Measurements from ENCODE around the gene KRT81.
"Not testable (repeated sequence)": the region's sequence is repeated elsewhere in the genome, so short reads cannot be mapped to it uniquely, and the experiment has no call there.

The KRT81 gene

DNA sequence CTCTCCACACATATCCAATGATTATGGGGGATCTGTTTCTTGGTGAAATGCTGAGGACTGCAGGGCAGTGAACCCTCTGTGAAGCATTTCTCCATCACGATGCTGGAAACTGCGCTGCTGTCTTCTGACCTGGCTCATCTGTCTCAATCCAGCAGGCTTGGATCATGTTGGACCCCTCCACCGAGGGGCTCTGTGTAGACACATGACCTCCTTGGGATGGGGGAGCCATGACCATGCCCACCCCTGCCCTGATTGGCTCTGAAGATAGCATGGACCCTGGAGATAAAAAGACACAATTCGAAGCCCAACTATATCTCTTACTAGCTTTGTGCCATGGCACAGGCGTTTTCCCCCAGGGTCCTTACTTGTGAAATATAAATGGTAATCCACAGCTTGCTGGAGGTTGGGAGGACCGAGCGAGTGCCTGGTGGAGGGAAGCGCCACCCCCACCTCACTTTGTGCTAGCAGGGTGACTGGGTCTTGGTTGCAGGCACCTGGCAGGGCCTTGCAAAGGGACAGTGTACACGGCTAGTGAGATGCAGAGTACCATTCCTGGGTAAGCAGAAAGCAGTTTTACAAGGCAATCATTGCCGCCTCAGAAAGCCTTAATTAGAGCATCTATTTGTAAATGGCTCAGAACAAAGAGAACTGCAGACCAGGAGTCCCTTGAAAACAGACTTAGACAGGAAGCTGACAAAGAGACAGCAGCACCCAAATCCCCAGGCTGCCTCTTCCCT, 32.2 kb upstream of the KRT81 start:
- DNase-seq (ENCODE audit: insufficient read length, low spot score): no peak

DNA sequence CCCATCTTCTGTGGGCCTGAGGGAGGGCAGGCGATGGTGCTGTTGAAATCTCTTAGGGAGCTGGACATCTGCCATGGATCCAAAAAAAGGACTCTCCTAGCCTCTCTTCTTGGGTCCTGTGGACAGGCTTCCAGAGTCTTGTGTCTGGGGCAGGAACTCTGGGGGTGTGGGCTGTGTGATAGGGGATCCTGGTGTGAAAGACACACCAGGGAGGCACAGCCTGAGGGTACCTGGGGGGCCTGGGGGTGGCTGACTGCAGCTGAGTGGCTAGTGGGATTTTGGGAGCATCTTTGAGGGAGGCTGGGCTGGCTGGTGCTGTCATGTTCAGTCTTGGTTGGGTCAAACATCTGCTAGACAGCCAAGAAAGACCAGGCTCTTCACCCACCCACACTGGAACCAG, 31.7 kb upstream of the KRT81 start:
- no peak for FAIRE-seq
- DNase-seq (ENCODE audit: insufficient read length, low spot score): no peak
- TF ChIP-seq POLR2A (IDR thresholded peaks at IDR 0.05; ENCODE audit: low read depth, low read length): no peak

More for the DNA sequence above, 32.2 kb upstream of the KRT81 start:
- FAIRE-seq: no peak
- TF ChIP-seq POLR2A (IDR thresholded peaks at IDR 0.05; ENCODE audit: low read depth, low read length): no peak

DNA sequence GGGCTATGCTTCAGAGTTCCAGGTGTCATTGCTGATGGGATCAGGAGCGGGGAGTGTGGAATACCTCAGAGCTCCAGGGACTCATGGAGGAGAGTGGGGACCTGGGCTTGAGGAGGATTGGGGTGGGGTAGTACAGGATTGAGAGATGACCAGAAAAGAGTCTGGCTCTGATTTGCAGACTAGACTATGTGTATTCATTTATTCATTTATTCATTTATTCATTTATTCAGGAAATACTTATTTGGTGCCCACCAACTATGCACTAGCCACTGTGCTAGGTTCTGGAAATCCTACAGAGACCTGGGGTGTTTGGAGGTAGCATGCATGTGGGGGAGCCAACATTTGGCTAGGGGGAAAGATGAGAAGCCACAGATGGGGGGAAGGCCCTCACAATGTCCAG, 30.7 kb upstream of the KRT81 start:
- no peak for TF ChIP-seq POLR2A (IDR thresholded peaks at IDR 0.05; ENCODE audit: low read depth, low read length)
- DNase-seq (ENCODE audit: insufficient read length, low spot score) (no peak), FAIRE-seq (no peak)

DNA sequence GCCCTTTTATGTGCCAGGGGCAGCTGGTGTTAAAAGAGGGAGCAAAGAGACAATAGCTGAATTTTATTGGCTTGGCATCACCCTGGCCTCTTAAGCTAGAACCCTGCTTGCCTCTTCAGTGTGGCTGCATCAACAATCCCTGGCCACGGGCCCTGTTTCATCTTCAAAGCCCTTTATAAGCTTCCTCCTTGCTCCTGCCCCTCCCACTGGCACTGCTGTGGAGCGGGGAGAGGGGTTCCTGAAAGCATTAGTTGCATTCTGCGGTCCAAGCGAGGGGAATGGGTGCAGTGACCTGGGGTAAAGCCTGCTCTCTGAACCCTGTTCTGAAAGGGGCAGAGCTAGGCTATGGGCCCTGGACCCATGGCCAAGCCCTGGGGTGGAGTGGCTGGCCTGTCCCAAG, 30.1 kb upstream of the KRT81 start:
- no peak for FAIRE-seq

DNA sequence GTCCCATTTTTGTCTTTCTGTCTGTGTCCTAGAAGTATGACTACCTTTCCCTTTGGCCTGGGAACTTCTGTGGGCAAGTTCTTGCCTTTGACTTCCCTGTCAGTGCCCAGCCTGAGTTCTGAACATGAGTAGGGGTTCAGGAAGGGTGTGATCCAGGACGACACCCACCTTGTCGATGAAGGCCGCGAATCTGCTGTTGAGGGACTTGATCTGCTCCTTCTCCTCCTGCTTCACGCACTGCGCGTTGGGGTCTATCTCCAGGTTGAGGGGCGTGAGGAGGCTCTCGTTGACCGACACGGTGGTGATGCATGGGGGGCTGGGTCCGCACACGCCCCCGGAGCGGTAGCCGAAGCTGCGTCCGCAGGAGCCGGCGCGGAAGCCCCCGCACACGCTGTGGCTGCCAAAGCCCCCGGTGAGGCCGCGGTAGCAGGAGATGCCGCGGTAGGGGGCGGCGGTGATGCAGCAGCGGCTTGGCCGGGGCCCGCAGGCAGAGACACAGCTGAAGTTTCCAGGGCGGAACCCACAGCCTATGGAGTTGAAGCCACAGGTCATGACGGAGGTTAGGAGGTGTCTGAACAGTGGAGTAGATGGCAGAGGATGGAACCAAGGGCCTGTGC, 29.6 kb upstream of the KRT81 start, which contains the start of gene KRT83:
TSS of gene KRT83 (minus strand) at position 615 of the 617 bp plus-strand sequence. CDS start at position 552, 63 bp downstream.
- DNase-seq (ENCODE audit: insufficient read length, low spot score) (no peak), FAIRE-seq (no peak)
- TF ChIP-seq POLR2A (IDR thresholded peaks at IDR 0.05; ENCODE audit: low read depth, low read length): no peak

More for the DNA sequence above, 30.1 kb upstream of the KRT81 start:
- DNase-seq (ENCODE audit: insufficient read length, low spot score): no peak
- no peak for TF ChIP-seq POLR2A (IDR thresholded peaks at IDR 0.05; ENCODE audit: low read depth, low read length)

DNA sequence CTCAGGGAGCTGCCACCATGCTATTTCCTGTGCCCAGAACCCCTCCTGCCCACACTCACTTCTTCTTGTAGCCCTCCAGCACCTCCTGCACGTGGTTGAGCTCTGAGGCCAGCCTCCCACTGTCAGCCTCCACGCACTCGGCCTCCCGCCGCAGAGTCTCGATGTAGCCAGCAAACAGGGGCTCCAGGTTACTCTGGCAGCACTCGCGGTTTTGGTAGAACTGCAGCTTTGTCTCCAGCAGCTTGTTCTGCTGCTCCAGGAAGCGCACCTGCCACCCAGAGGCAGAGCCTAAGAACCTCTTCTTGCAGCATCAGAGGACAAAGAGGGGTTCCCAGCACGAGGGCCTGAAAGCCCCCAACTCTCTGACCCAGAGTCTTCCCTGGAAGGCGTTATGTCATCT, 27.8 kb upstream of the KRT81 start:
- no peak for DNase-seq (ENCODE audit: insufficient read length, low spot score)
- TF ChIP-seq POLR2A (IDR thresholded peaks at IDR 0.05; ENCODE audit: low read depth, low read length): no peak
- no peak for FAIRE-seq

DNA sequence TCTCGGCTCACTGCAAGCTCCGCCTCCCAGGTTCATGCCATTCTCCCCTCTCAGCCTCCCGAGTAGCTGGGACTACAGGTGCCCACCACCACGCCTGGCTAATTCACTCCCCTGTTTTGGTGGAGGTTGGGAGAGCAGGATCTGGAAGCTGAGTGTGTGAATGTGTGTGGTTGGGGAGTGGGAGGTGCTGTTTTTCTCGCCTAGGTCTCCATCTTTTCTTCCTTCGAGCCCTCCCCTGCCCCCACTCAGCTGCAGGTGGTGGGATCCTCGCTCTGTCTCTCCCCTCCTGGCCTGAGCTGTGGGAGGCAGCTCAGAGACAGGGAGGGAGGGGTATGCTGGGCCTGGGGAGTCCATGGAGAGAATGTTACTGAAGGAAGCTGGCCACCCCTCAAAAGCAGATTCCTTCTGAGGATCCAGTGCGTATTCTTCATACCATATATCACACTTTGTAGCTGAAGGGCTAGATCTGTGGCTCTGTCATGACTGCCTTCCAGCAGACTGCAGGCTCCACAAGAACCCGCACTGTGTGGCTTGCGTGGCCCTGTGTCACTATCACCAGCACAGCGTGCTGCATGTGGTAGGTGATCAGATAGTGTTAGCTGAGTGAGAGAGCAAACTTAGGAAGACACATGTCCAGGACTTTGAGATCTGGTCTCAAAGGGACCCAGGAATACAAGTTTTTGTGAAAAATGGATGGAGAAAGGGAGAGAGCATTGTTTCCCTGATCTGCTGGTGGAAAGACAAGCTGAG, 27.1 kb upstream of the KRT81 start:
- no peak for TF ChIP-seq POLR2A (IDR thresholded peaks at IDR 0.05; ENCODE audit: low read depth, low read length)

DNA sequence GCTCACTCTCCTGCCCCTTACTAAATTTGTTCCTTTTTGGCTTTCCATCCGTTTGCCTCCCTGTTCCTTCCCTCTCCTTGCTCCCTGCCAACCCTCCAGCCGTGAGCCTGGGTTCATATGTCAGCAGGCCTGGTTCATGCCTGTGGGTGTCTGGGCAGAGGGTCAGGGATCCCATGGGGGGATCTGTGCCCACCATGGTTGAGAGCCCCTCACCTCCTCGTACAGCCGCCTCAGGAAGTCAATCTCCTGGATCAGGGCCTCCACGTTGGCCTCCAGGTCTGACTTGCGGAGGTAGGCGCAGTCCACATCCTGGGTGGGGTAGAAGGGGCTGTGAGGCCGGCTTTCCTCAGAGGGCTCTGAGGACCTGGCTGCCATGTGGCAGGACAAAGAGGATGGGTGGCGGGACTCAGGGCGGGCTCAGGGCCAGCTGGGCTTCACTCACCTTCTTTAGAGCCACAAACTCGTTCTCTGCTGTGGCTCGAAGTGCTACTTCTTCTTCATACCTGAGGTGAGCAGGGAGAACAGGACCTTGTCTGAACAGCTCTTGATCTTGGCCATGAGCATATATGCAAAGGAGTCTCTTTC, 26.2 kb upstream of the KRT81 start:
- TF ChIP-seq POLR2A (IDR thresholded peaks at IDR 0.05; ENCODE audit: low read depth, low read length): no peak
- FAIRE-seq: no peak
- no peak for DNase-seq (ENCODE audit: insufficient read length, low spot score)

More for the DNA sequence above, 27.1 kb upstream of the KRT81 start:
- FAIRE-seq: no peak
- no peak for DNase-seq (ENCODE audit: insufficient read length, low spot score)

DNA sequence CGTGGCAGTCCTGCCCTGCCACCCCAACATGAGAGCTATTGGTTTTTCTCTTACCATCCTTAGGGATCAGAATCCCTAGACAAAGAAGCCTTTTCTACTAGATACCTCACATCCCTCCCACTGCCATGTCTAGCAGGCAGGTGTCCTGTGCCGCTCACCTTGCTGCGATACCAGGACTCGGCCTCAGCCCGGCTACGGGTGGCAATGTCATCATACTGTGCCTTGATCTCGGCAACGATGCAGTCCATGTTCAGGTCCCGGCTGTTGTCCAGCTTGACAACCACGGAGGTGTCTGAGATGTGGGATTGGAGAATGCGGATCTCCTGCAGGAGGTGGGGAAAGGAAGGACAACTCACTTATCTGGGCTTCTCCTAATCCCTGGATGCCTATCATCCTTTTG, 25.4 kb upstream of the KRT81 start:
- DNase-seq (ENCODE audit: insufficient read length, low spot score) (no peak), FAIRE-seq (no peak)
- no peak for TF ChIP-seq POLR2A (IDR thresholded peaks at IDR 0.05; ENCODE audit: low read depth, low read length)

DNA sequence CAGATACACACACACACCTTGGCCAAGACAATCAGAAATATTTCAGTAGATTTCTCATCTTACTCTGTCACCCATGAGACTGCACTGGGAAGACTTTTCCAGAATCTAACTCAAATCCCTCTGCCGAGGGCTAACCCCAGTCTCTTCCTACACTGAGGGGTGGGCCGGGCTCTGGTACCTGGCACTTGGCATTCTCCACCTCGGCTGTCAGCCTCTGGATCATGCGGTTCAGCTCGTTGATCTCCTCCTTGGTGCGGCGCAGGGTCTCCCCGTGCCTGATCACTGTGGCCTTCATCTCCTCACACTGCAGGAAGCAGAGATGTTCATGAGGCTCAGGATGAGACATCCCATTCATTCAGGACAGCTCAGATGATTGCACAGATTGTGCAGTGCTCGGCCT, 25.0 kb upstream of the KRT81 start:
- DNase-seq (ENCODE audit: insufficient read length, low spot score) (no peak), FAIRE-seq (no peak)
- TF ChIP-seq POLR2A (IDR thresholded peaks at IDR 0.05; ENCODE audit: low read depth, low read length): no peak

DNA sequence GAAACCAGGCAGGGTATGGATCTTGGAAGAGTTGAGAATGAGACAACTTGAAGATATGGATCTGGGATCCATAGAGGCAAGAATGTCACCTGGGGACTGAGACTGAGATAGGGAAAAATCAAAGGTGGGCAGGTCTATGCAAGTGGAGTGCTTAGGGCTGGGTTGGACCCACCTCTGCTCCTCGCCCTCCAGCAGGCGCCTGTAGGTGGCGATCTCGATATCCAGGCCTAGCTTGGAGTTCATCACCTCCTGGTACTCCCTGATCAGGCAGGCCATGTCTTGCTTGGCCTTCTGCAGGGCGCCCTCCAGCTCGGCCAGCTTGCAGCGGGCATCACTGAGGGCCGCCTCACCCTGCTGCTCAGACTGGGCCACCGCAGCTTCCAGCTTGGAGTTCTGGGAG, 24.4 kb upstream of the KRT81 start:
- not testable (repeated sequence) for DNase-seq (ENCODE audit: insufficient read length, low spot score); FAIRE-seq

DNA sequence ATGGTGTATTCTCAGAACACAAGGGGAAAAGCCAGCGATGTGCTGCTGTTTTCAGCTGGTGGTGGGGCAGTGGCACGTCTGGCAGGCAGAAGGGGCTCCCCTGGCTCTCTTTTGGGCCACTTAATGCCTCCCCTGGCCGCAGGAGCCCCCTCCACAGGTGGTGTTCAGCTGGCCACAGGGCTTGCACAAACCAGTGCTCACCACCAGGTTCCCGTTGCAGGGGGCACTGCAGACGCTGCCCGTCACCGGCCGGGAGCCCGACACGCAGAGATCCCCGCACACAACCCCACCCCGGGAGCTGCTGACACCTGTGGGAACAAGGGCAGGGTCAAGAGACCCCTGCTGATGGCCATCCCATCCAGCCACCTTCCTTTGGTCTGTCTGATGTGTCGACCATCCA, 23.2 kb upstream of the KRT81 start:
- DNase-seq (ENCODE audit: insufficient read length, low spot score) (no peak), FAIRE-seq (no peak)
- TF ChIP-seq POLR2A (IDR thresholded peaks at IDR 0.05; ENCODE audit: low read depth, low read length): no peak

DNA sequence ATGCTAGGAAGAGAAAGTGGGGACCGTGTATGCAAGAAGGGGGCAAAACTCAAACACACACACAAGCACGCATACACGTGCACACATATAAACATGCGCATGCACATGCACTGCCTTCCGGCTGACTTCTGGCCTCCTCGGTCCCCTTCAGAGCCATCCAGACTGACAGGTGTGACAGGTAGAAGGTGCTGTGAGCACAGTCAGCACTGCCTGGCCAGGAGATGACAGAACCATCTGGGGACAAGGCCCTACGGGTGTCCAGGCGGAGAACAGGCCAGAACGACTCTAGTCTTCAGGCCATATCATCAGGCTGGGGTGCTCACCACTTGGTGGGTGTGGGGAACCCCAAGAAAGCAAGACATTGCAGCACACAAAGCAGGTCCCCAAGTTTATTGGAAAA, 22.6 kb upstream of the KRT81 start:
- no peak for TF ChIP-seq POLR2A (IDR thresholded peaks at IDR 0.05; ENCODE audit: low read depth, low read length)
- no peak for FAIRE-seq
- no peak for DNase-seq (ENCODE audit: insufficient read length, low spot score)

DNA sequence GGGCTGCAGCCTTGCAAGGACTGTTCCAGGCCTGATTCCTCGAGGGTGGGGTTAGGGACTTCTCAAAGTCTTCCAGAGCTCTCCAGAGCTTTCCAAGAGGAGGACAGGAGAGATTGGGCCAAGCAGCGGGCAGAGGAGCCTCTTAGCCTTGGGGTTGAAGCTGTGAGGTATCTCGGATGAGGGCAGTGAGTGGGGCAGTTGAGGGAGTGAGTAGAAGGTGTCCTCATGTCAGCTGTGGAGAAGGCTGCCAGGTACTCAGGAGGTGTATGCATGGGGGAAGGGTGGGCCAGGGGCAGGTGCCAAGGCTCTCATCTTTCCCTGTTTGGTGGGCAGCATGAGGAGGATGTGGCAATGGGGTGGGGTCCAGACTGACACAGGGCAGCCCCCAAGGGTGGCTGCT, 22.1 kb upstream of the KRT81 start:
- no peak for TF ChIP-seq POLR2A (IDR thresholded peaks at IDR 0.05; ENCODE audit: low read depth, low read length)
- FAIRE-seq: no peak
- DNase-seq (ENCODE audit: insufficient read length, low spot score): no peak
